C4-2B (cell line): ENCODE measurements around the gene LTF.

ENCODE experiments used
- H3K27ac ChIP-seq: fragments of 450-650 bp; 2 replicates; pipeline ENCODE4 v1.5.1; 2017
- ZFX ChIP-seq: fragments of 450-650 bp; IDR thresholded peaks from 2 replicates; pipeline ENCODE4 v1.6.1; 2017
- TF ChIP-seq, protein P1 (sequence below): fragments of 450-650 bp; conservative IDR thresholded peaks from 2 replicates; pipeline ENCODE4 v1.5.1; 2017; ENCODE audit warnings: mild to moderate bottlenecking

LTF gene

DNA sequence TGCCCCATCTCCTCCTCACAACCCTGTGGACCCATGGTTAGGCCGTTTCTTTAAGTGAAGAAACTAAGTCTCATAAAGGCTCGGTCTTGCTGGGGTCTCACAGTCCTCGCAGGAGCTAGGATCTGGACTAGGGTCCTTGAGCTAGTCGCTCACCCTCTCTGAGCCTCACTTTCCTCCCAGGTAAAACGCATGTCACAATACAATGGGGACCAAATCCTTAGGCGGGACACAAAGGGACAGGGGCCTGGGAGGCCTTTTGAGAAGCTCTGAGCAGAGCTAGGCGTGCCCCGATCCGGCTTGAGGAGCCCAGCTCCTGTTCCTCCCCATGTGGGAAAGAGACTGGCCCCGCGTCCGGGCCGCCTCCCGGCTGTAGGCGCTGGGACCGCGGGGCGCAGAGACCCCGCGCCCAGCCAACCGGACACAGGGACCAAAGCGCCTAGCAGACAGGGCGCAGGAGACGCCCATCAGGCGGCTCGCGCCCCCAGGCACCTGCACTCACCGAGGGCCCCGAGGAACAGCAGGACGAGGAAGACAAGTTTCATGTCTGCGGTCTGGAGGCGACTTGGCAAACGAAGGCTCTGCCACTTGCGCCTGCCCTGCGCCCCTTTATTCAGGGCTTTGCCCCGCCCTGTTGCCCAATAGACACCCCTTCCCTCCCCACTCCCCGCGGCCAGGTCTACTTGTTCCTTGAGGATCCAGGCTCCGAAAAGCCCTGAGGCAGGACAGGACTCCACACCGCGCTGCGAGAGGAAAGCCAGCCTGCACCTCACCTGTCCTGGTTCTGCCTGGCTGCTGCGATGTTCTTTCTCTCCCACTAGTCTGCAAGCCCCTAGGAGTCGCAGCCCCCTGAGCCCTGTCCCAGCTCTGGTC is at the start of gene LTF:
LTF (minus strand) TSS at position 580 of the 870 bp plus-strand sequence; CDS start at position 542, 38 bp downstream.
- TF ChIP-seq, protein P1, sequence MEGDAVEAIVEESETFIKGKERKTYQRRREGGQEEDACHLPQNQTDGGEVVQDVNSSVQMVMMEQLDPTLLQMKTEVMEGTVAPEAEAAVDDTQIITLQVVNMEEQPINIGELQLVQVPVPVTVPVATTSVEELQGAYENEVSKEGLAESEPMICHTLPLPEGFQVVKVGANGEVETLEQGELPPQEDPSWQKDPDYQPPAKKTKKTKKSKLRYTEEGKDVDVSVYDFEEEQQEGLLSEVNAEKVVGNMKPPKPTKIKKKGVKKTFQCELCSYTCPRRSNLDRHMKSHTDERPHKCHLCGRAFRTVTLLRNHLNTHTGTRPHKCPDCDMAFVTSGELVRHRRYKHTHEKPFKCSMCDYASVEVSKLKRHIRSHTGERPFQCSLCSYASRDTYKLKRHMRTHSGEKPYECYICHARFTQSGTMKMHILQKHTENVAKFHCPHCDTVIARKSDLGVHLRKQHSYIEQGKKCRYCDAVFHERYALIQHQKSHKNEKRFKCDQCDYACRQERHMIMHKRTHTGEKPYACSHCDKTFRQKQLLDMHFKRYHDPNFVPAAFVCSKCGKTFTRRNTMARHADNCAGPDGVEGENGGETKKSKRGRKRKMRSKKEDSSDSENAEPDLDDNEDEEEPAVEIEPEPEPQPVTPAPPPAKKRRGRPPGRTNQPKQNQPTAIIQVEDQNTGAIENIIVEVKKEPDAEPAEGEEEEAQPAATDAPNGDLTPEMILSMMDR: no peak
- no peak for TF ChIP-seq ZFX
- no peak within 1 kb of the TSS for H3K27ac ChIP-seq

DNA sequence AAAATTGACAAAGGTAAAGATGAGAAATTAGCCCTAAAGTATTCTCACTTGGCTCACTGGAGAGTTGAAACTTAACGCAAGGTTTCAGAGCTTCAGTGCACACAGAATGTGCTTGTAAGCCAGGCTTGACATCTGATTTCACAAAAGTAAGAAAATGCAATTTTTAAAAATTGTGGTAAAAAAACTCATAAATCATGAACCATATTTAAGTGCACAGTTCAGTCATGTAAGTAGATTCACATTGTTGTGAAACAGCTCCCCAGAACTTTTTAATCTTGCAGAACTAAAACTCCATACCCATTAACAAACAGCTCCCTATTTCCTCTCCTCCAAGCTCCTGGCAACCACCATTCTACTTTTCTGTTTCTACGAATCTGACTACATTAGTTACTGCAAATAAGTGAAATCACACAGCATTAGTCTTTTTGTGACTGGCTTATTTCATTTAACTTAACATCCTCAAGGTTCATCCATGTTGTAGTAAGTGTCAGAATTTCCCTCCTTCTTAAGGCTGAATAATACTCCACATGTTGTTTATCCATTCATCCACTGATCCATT is 47.6 kb upstream of the LTF start:
- TF ChIP-seq, protein P1: no peak
- TF ChIP-seq ZFX: no peak
- no peak overlapping the region for H3K27ac ChIP-seq

DNA sequence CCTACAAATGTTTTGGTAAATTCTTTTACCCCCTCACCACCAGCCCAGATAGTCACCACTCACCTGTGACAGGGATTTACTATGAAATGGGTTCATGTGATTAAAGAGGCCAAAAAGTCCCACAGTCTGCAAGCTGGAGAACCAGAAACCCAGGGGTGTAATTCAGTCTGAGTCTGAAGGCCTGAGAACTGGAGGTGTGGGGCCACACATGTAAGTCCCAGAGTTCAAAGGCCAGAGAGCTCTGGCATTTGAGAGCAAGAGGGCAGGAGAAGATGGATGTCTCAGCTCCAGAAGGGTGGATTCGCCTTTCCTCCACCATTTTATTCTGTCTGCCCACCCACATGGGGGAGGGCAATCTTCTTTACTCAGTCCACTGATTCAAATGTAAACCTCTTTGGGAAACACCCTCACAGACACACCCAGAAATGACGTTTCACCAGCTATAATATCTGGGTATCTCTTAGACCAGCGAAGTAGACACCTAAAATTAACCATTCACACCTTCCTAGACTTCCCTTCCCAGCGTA is 45.0 kb upstream of the LTF start:
- no peak overlapping the region for H3K27ac ChIP-seq
- no peak for TF ChIP-seq ZFX

DNA sequence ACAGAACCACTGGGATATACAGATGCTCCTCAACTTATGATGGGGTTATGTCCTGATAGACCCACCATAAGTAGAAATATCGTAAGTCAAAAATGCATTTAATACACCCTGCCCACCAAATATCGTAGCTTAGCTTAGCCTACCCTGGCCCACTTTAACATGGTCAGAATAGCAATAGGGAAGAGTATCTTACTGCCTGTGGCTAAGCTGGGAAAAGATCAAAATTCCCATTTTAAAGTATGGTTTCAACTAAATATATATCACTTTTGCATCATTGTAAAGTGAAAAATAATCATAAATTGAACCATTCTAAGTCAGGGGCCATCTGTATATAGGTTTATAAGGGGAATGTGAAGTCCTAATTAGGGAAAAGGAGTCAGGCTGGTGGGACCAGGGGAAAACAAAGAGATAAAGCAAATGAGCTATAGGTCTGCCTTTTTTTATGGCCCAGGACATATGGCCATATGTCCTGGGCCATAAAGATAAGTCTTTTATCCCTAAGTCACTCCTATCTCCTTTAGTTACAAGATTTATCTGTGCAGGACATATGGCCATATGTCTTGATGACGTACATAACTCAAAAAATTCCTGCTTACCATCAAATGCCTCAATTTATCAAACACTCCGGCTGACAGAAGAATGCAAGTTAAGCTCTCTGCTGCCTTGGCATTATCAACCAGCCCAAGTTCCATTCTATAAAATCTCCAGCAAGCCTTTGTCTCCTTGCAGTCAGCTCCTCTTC is 44.3 kb upstream of the LTF start:
- H3K27ac ChIP-seq: no peak overlapping the region

DNA sequence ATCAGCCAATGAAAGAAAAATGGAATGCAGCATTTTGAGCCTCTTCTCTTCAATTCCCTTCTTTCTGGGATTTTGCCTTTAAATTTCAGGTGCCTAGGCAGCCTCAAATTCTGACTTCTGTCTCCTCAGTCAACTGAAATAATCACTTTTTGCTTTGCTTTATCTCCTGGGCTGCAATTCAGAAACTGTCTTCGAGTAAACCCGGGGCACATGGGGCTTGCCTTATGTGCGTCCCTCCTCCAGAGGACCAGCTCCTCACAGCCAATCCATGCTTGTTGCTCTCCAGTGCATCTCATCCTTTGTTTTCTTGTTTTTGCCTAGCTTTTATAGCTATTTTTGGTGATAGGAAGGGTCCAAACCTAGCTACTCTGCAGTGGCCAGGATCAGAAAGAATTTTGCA is 41.8 kb upstream of the LTF start:
- H3K27ac ChIP-seq: no peak overlapping the region
- TF ChIP-seq, protein P1: no peak
- no peak for TF ChIP-seq ZFX

More for the DNA sequence above, 44.3 kb upstream of the LTF start:
- TF ChIP-seq ZFX: no peak
- TF ChIP-seq, protein P1: no peak

DNA sequence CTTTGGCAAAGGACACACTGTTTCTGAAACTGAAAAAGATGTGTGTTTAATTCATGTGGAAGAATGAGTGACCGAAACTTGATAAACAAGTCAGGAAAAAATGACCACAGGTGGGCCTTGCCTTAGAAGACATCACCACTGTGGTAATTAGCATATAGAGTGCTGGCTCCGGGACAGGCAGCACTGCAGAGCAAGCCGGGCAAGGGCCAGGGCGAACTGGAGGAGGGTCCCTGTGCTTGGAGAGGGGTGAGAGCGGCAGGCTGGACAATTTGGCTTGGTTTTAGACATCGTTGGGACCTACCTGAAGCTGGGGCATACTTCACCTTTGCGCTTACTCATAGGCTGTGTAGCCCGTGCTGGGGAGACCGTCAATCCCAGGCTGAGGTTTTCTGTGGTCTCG is 41.2 kb upstream of the LTF start:
- TF ChIP-seq ZFX: no peak
- TF ChIP-seq, protein P1: no peak
- H3K27ac ChIP-seq: no peak overlapping the region

- no peak overlapping the region for H3K27ac ChIP-seq
- TF ChIP-seq ZFX: no peak
- TF ChIP-seq, protein P1: no peak
Observed at GRCh38 chr3:46504789-46505188, 40.1 kb upstream of the LTF start.
